ENCODE measurements around the gene RAB11FIP3. TPM values are rescaled to one million over a fixed set of nuclear protein-coding genes. Genes with fewer than 3 reads are reported as not detected.

Gene RAB11FIP3
- total RNA-seq, 1 experiment from 2014 or later = 33.7 TPM

- peaks cover 47% of the 10 kb centered on the region for H3K27me3 Mint-ChIP-seq (ENCODE audit: unreplicated experiment)
- H3K36me3 Mint-ChIP-seq (ENCODE audit: insufficient read depth, unreplicated experiment) = peaks cover 17% of the 10 kb centered on the region
- H3K4me3 Mint-ChIP-seq (ENCODE audit: low read depth, unreplicated experiment) = no peak overlapping the region
- no peaks in the 10 kb centered on the region for H3K9me3 Mint-ChIP-seq (ENCODE audit: low read depth, unreplicated experiment)
- no peaks in the 10 kb centered on the region for H3K4me1 Mint-ChIP-seq (ENCODE audit: low read depth, unreplicated experiment)
- CTCF ChIA-PET = no interaction called here
- TF ChIP-seq CTCF (IDR thresholded peaks at IDR 0.05; ENCODE audit: unreplicated experiment) = no peak
- no peak for DNase-seq
- no TSS peak for BruUV-seq (replicated peaks)
- H3K27ac Mint-ChIP-seq (ENCODE audit: unreplicated experiment) = no peak overlapping the region
- intact Hi-C loops (cut with micrococcal nuclease; ENCODE audit: unreplicated experiment) = no loop called here
These were observed 132.2 kb downstream of the RAB11FIP3 start for GRCh38 chr16:557463-558297.

- Mint-ChIP-seq H3K36me3 (ENCODE audit: insufficient read depth, unreplicated experiment) (peaks cover 14% of the 10 kb centered on the region), H3K4me1 (ENCODE audit: low read depth, unreplicated experiment) (no peaks in the 10 kb centered on the region), H3K27me3 (ENCODE audit: unreplicated experiment) (peaks cover 55% of the 10 kb centered on the region), H3K9me3 (ENCODE audit: low read depth, unreplicated experiment) (no peaks in the 10 kb centered on the region), H3K4me3 (ENCODE audit: low read depth, unreplicated experiment) (no peak overlapping the region), H3K27ac (ENCODE audit: unreplicated experiment) (no peak overlapping the region)
- intact Hi-C loops (cut with micrococcal nuclease; ENCODE audit: unreplicated experiment) = no loop called here
- CTCF ChIA-PET = no interaction called here
- BruUV-seq (replicated peaks) = no TSS peak
- TF ChIP-seq CTCF (IDR thresholded peaks at IDR 0.05; ENCODE audit: unreplicated experiment) = no peak
- no peak for DNase-seq
These were observed 133.0 kb downstream of the RAB11FIP3 start for GRCh38 chr16:558298-559020.

- DNase-seq = no peak
- no peak for TF ChIP-seq CTCF (IDR thresholded peaks at IDR 0.05; ENCODE audit: unreplicated experiment)
- CTCF ChIA-PET = no interaction called here
- no peak overlapping the region for H3K27ac Mint-ChIP-seq (ENCODE audit: unreplicated experiment)
- no peak overlapping the region for H3K4me3 Mint-ChIP-seq (ENCODE audit: low read depth, unreplicated experiment)
- H3K27me3 Mint-ChIP-seq (ENCODE audit: unreplicated experiment) = peaks cover 60% of the 10 kb centered on the region
- H3K36me3 Mint-ChIP-seq (ENCODE audit: insufficient read depth, unreplicated experiment) = peaks cover 12% of the 10 kb centered on the region
- no peaks in the 10 kb centered on the region for H3K4me1 Mint-ChIP-seq (ENCODE audit: low read depth, unreplicated experiment)
- BruUV-seq (replicated peaks) = no TSS peak
- intact Hi-C loops (cut with micrococcal nuclease; ENCODE audit: unreplicated experiment) = no loop called here
- no peaks in the 10 kb centered on the region for H3K9me3 Mint-ChIP-seq (ENCODE audit: low read depth, unreplicated experiment)
These were observed 133.6 kb downstream of the RAB11FIP3 start for GRCh38 chr16:559021-559380.

GRCh38 chr16:559411-560203 lies 134.2 kb downstream of the RAB11FIP3 start:
- Mint-ChIP-seq H3K4me1 (ENCODE audit: low read depth, unreplicated experiment) (no peaks in the 10 kb centered on the region), H3K27me3 (ENCODE audit: unreplicated experiment) (peaks cover 64% of the 10 kb centered on the region), H3K9me3 (ENCODE audit: low read depth, unreplicated experiment) (no peaks in the 10 kb centered on the region), H3K4me3 (ENCODE audit: low read depth, unreplicated experiment) (no peak overlapping the region), H3K27ac (ENCODE audit: unreplicated experiment) (no peak overlapping the region), H3K36me3 (ENCODE audit: insufficient read depth, unreplicated experiment) (peaks cover 7% of the 10 kb centered on the region)
- TF ChIP-seq CTCF (IDR thresholded peaks at IDR 0.05; ENCODE audit: unreplicated experiment) = no peak
- BruUV-seq (replicated peaks) = no TSS peak
- CTCF ChIA-PET = no interaction called here
- no peak for DNase-seq
- intact Hi-C loops (cut with micrococcal nuclease; ENCODE audit: unreplicated experiment) = no loop called here

All from Calu3 (cell line).